RWPE2 (cell line): ENCODE results near the gene RPUSD1.

Experiments used
- ATAC-seq: fragments of 200-7000 bp; cut with Tn5 transposase; 3 replicates; pipeline ENCODE4 v1.9.1; 2021; ENCODE audit warnings: low read depth
- DNase-seq: peaks from one replicate; pipeline ENCODE4 v3.0.0-alpha.2; 2020; ENCODE audit warnings: low spot score
- H3K27ac ChIP-seq: fragments of 450-650 bp; 2 replicates; pipeline ENCODE4 v1.5.1; 2017; ENCODE audit warnings: mild to moderate bottlenecking; ENCODE audit not compliant: poor library complexity, severe bottlenecking
- H3K27me3 ChIP-seq: fragments of 250-450 bp; sonication (Bioruptor Pico); 2 replicates; pipeline ENCODE4 v1.5.1; 2021; ENCODE audit warnings: mild to moderate bottlenecking, moderate library complexity; ENCODE audit not compliant: insufficient read depth, poor library complexity, severe bottlenecking
- H3K36me3 ChIP-seq: fragments of 250-450 bp; sonication (Bioruptor Pico); 2 replicates; pipeline ENCODE4 v1.5.1; 2020; ENCODE audit warnings: low read depth, mild to moderate bottlenecking, moderate library complexity
- H3K4me1 ChIP-seq: fragments of 250-450 bp; sonication (Bioruptor Pico); 2 replicates; pipeline ENCODE4 v1.5.1; 2021; ENCODE audit warnings: mild to moderate bottlenecking, moderate library complexity; ENCODE audit not compliant: insufficient read depth, poor library complexity, severe bottlenecking
- H3K4me3 ChIP-seq: fragments of 250-450 bp; sonication (Bioruptor Pico); 2 replicates; pipeline ENCODE4 v1.5.1; 2021; ENCODE audit warnings: mild to moderate bottlenecking, moderate library complexity; ENCODE audit not compliant: severe bottlenecking
- H3K9me3 ChIP-seq: fragments of 250-450 bp; sonication (Bioruptor Pico); 2 replicates; pipeline ENCODE4 v1.5.1; 2021; ENCODE audit warnings: mild to moderate bottlenecking, moderate library complexity; ENCODE audit not compliant: severe bottlenecking
- CTCF ChIP-seq: fragments of 450-650 bp; IDR thresholded peaks from one replicate; pipeline ENCODE4 v1.5.1; 2017; ENCODE audit warnings: mild to moderate bottlenecking, moderate library complexity; ENCODE audit not compliant: poor library complexity, severe bottlenecking

RPUSD1 gene

GRCh38 chr16:781346-782010, 6.7 kb downstream of the RPUSD1 start:
- Histone ChIP-seq H3K36me3 (peaks cover 9% of the 10 kb centered on the region), H3K27ac (no peak overlapping the region), H3K4me3 (no peak overlapping the region), H3K4me1 (peaks cover 3% of the 10 kb centered on the region), H3K9me3 (no peaks in the 10 kb centered on the region), H3K27me3 (no peaks in the 10 kb centered on the region)
- DNase-seq: no peak
- TF ChIP-seq CTCF: no peak
- ATAC-seq: no peak

GRCh38 chr16:780296-780695, 7.9 kb downstream of the RPUSD1 start:
- H3K4me3 ChIP-seq: no peak overlapping the region
- ATAC-seq (no peak), DNase-seq (no peak)
- no peak for TF ChIP-seq CTCF
- H3K27me3 ChIP-seq: no peaks in the 10 kb centered on the region
- no peaks in the 10 kb centered on the region for H3K9me3 ChIP-seq
- H3K27ac ChIP-seq: no peak overlapping the region
- no peaks in the 10 kb centered on the region for H3K36me3 ChIP-seq
- peaks cover 3% of the 10 kb centered on the region for H3K4me1 ChIP-seq

- TF ChIP-seq CTCF: no peak
- H3K27me3 ChIP-seq: no peaks in the 10 kb centered on the region
- DNase-seq: no peak
Measured at GRCh38 chr16:779561-779960, 8.6 kb downstream of the RPUSD1 start.

GRCh38 chr16:778909-779527, 9.2 kb downstream of the RPUSD1 start:
- ATAC-seq (no peak), DNase-seq (no peak)
- Histone ChIP-seq H3K4me1 (peaks cover 3% of the 10 kb centered on the region), H3K36me3 (no peaks in the 10 kb centered on the region), H3K27me3 (no peaks in the 10 kb centered on the region), H3K4me3 (no peak overlapping the region), H3K9me3 (no peaks in the 10 kb centered on the region), H3K27ac (no peak overlapping the region)
- TF ChIP-seq CTCF: no peak

More at GRCh38 chr16:779561-779960, 8.6 kb downstream of the RPUSD1 start:
- Histone ChIP-seq H3K4me3 (no peak overlapping the region), H3K36me3 (no peaks in the 10 kb centered on the region), H3K9me3 (no peaks in the 10 kb centered on the region), H3K27ac (no peak overlapping the region), H3K4me1 (peaks cover 3% of the 10 kb centered on the region)
- ATAC-seq: no peak

- H3K27me3 ChIP-seq: no peaks in the 10 kb centered on the region
- no peaks in the 10 kb centered on the region for H3K36me3 ChIP-seq
- TF ChIP-seq CTCF: no peak
- DNase-seq (no peak), ATAC-seq (no peak)
- H3K9me3 ChIP-seq: no peaks in the 10 kb centered on the region
- peaks cover 3% of the 10 kb centered on the region for H3K4me1 ChIP-seq
- H3K27ac ChIP-seq: no peak overlapping the region
- H3K4me3 ChIP-seq: no peak overlapping the region
Measured at GRCh38 chr16:778447-778846, 9.7 kb downstream of the RPUSD1 start.
